Epithelial cell of proximal tubule (primary cell): ENCODE results near the gene ABCA12. TPM values are rescaled to one million over a fixed set of nuclear protein-coding genes. Genes with fewer than 3 reads are reported as not detected.

Source experiments
- DNase-seq: peaks from one replicate; pipeline ENCODE4 v3.0.0-alpha.2; 2011; ENCODE audit warnings: low read depth
- H3K4me3 ChIP-seq: 2 replicates; pipeline ENCODE4 v1.5.1; 2011; ENCODE audit warnings: low read depth, mild to moderate bottlenecking, low read length
- CTCF ChIP-seq: conservative IDR thresholded peaks from 2 replicates; pipeline ENCODE4 v1.5.1; 2012; ENCODE audit warnings: low read depth, mild to moderate bottlenecking, low read length
- total RNA-seq: library from RNA; depleted of rRNA; stranded (reverse); fragments of >200 nt; gene quantifications from 2 replicates; pipeline ENCODE4 v1.2.3, GENCODE V29; 2015

The ABCA12 gene
- total RNA-seq, 1 donor from 2014 or later = 3.0 TPM

- no peak overlapping the region for H3K4me3 ChIP-seq
- TF ChIP-seq CTCF = no peak
- DNase-seq = no peak
Observed at GRCh38 chr2:215161301-215161829, 22.9 kb upstream of the ABCA12 start.

- no peak for TF ChIP-seq CTCF
- no peak for DNase-seq
- H3K4me3 ChIP-seq = no peak overlapping the region
Observed at GRCh38 chr2:215160081-215160480, 21.7 kb upstream of the ABCA12 start.

GRCh38 chr2:215156453-215156852 is 18.0 kb upstream of the ABCA12 start:
- DNase-seq = no peak
- TF ChIP-seq CTCF = no peak
- H3K4me3 ChIP-seq = no peak overlapping the region

- no peak for DNase-seq
- no peak for TF ChIP-seq CTCF
- no peak overlapping the region for H3K4me3 ChIP-seq
Observed at GRCh38 chr2:215149894-215150293, 11.5 kb upstream of the ABCA12 start.

GRCh38 chr2:215149486-215149885 is 11.1 kb upstream of the ABCA12 start:
- no peak for DNase-seq
- TF ChIP-seq CTCF = no peak
- H3K4me3 ChIP-seq = no peak overlapping the region

- TF ChIP-seq CTCF = no peak
- no peak overlapping the region for H3K4me3 ChIP-seq
- no peak for DNase-seq
Observed at GRCh38 chr2:215149060-215149459, 10.6 kb upstream of the ABCA12 start.

GRCh38 chr2:215145611-215146010 is 7.2 kb upstream of the ABCA12 start:
- DNase-seq = no peak
- no peak overlapping the region for H3K4me3 ChIP-seq
- TF ChIP-seq CTCF = no peak
